Measurements from ENCODE around the gene SLC18B1.

SLC18B1 gene

DNA sequence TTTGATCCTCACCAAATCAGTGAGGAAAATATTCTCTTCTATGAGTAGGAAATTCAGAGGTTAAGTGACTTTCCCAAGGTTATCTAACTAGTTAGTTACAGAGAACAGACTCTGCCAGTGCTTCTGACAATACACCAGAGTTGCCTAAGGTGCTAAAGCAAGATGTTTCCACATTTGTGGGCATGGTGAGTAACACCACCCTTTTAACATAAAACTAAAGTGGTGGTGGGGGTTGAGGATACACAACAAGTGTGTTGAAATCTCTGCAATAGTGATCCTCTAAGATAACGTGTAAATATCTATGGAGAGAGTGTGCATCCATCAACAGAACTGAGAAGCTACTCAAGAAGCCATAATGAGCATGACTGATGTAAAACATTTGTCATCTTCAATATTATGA is 52.4 kb downstream of the SLC18B1 start:
- DNase-seq (ENCODE audit: low read depth in 2 of 2): no peak

DNA sequence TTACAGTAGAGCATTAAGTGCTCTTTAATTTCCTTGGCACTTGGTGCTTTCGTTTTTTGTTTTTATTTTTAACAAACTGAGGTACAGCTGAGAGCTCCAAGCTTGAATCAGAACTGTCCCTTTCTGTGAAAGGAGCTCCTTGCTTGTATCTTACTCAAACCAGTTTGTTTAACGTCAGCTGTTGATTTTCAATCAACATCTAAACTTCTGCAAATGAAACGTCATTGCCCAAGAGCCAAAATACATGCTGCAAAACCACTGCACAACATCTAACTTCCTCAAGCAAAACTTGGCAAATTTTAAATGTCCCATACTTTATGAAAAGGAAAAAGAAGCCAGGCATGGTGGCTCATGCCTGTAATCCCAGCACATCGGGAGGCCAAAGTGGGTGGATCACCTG is 55.9 kb downstream of the SLC18B1 start:
- no peak for DNase-seq (ENCODE audit: low read depth in 2 of 2)

DNA sequence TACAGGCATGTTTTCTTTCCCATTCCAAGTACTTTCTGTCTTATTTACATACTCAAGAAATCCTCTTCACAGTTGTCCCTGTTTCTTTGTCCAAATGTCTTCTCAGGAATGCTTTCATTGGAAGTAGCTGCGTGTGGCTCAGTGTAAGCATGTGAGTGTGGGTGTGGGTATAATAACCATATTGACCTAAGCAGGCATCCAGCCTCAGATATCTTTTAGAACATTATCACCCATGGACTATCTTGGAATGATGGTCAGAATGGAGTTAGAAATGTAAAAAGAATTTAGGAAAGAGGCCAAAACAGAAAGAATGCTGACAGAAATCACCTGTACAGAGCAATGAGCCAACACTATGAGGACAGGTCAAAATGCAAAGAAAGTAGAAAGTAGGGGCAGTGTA is 57.2 kb downstream of the SLC18B1 start:
- DNase-seq (ENCODE audit: low read depth in 2 of 2): no peak

DNA sequence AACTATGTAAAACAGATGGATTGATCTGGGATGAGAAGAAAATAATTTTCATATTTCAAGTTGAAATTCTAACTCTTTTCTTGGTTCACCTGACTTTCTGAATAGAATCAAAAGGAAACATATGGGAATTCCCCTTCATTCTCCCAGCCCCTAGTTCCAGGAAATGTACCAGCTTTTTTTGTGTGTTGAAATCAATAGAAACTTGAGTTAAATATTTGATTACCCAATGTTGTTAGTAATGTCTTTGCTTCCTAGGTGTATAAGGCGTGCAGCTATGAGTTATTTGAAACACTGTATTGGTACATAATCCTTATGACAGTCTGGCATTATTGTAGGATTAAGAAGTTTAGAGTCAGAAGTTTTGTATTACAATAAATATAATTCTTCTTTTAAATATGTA is 62.2 kb downstream of the SLC18B1 start:
- no peak for DNase-seq (ENCODE audit: low read depth in 2 of 2)

DNA sequence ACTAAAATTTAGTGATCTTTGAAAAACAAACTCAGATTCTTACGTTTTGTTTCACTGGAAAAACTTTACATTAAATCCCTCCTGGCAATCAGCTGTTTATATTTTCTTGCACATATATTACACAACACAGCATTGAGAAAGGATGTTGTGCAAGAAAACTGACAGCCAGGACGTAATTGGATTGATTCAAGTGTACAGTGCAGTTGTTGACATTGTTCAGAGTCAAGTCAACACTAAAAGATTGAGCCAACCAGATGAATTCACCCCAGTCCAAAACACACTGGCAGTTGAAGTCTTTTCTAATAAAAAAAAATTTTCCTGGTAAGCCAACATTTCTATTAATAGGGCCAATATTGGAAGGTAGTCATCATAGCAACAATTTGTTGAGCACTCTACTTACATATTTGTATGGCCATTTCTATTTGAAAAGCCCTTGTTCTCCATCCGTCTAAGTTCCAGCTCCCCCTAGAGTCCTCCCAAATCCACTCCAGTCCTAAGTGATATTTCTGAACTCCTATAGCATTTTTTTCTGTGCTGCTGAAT is 63.7 kb downstream of the SLC18B1 start:
- DNase-seq (ENCODE audit: low read depth in 2 of 2): no peak

DNA sequence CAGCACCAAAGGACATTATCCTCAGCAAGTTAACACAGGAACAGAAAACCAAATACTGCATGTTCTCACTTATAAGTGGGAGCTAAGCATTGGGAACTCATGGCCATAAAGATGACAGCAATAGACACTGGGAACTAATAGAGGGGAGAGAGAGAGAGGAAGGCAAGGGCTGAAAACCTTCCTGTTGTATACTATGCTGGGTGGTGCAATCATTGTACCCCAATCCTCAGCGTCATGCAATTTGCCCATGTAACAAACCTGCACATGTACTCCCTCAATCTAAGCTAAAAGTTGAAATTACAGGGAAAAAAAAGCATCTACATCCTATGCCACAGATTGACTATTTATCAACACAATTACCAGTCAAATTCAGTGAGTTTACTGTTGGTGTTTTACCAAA is 64.6 kb downstream of the SLC18B1 start:
- no peak for DNase-seq (ENCODE audit: low read depth in 2 of 2)

DNA sequence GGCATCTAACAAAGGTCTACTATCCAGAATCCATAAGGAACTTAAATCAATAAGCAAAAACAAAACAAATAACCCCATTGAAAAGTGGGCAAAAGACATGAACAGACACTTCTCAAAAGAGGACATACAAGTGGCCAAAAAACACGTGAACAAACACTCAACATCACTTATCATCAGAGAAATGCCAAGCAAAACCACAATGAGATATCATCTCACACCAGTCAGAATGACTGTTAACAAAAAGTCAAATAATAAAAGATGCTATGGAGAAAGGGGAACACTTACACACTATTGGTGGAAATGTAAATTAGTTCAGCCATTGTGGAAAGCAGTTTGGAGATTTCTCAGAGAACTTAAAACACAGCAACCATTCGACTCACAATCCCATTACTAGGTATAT is 65.2 kb downstream of the SLC18B1 start:
- DNase-seq (ENCODE audit: low read depth in 2 of 2): no peak

DNA sequence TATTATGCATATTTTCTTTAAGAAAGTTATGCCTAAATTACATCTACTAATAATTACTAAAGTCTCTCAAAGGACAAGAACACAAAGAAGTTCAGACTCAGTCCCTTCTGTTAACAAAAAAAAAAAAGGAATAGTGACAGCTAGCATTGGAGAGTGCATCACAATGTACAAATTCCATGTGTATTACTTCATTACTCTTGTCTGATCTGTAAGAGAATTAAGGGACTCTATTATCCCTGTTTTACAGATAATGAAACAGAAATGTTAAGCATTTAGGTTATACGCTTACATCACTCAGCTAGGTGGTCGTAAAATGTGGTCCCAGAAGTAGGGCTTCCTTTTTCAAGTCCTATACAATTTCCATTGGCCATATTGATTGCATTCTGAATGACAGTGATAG is 67.4 kb downstream of the SLC18B1 start:
- no peak for DNase-seq (ENCODE audit: low read depth in 2 of 2)

DNA sequence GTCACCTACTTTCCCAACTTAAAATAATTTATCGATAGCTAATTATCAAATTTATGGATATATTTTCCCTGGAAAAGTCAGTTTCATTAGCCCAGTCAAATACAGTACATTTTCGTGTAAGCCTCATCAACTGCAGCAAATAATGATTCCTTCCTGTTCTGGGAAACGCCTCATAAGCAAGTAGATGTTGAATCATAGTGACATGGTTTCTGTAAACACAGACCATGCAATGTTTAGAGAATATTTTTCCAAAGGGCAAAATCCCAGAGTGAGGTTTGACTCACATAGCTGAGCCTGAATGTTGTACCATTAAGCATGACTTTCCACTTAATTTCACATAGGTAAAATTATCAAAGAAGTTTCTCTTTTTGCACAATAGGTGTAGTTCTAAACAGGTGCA is 67.9 kb downstream of the SLC18B1 start:
- no peak for DNase-seq (ENCODE audit: low read depth in 2 of 2)

DNA sequence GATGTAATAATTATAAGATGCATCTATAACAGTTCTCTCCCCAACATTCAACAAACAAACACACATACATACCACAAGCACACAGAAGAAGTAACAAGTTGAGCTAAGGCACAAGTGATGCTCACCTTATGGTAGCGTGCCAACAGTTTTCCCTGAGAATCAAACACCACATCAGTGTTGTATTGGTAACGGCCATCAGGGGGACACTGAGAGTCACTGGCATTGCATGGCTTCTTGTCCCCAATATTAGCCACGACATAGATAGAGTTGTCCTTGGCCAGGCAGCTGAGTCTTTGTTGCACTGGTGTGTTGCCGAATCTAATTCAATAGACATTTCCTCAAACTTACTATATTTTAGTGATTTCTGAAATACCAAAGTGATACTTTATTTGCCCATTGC is 69.8 kb downstream of the SLC18B1 start:
- DNase-seq (ENCODE audit: low read depth in 2 of 2): no peak

DNA sequence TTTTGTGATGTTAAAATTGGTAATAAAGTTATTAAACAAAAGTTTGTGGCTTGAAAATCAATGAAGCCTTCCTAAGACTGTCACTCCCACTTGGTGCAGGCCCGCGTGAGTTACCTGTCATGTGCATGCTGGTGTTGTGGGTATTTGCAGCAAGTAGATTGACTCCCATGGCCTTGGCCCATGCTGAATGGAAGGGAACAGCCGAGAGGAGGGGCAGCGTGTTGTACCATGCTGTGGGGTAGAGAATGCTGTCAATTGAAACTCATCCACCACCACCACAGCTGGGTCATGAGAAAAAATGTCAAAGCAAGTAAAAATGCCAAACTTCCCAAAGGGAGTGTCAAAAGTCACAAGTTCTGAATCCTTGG is 71.8 kb downstream of the SLC18B1 start:
- DNase-seq (ENCODE audit: low read depth in 2 of 2): no peak

DNA sequence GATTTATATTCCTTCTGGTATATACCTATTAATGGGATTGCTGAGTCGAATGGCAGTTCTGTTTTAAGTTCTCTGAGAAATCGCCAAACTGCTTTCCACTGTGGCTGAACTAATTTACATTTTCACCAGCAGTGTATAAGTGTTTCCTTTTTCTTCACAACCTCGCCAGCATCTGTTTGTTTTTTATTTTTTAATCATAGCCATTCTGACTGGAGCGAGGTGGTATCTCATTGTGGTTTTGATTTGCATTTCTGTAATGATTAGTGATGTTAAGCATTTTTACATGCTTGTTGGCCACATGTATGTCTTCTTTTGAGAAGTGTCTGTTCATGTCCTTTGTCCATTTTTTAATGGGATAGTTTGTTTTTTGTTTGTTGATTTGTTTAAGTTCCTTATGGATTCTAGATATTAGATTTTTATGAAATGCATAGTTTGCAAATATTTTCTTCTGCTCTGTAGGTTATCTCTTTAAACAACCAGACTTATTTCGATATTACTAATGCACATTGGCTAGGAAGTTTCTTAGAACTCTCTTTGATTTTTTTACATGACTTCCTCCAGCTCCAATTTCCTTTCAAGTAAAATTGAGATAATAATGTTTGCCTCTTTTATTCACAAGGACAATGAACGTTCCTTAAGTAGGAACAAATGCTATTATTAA is 72.4 kb downstream of the SLC18B1 start:
- no peak for DNase-seq (ENCODE audit: low read depth in 2 of 2)

DNA sequence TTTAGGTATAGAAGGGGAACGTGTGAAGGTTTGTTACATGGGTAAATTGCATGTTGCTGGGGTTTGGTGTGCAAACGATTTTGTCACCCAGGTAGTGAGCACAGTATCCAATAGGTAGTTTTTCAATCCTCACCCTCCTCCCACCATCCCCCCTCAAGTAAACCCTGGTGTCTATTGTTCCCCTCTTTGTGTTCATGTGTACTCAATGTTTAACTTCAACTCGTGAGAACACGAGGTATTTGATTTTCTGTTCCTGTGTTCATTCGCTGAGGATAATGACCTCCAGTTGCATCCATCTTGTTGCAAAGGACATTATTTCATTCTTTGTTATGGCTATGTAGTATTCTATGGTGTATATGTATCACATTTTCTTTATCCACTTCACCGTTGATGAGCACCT is 73.0 kb downstream of the SLC18B1 start:
- no peak for DNase-seq (ENCODE audit: low read depth in 2 of 2)

DNA sequence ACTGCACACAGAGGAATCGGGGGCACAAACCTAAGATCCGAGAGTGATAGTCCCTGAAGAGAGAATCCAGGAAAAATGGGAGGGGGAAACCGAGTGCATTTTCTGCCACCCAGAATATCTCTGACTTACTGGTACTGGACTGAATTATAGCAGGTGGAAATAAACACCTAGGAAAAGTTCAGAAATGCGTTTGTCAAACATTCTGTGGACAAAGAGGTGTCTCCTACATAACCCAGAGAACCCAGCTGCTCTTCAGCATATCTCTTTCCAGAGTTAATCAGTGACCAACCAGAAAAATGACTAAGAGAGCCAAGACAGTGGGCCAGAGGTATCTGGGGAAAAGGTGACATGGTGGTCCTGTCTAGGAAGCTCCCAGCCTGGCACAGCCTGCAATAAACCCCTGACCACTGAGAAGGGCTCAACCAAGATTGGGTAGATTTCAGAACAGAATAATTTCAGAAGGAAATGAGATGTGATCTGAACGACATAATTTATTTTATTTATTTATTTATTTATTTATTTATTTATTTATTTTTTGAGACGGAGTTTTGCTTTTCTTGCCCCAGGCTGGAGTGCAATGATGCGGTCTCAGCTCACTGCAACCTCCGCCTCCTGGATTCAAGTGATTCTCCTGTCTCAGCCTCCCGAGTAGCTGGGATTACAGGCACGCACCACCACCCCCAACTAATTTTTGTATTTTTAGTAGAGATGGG is 78.5 kb downstream of the SLC18B1 start:
- DNase-seq (ENCODE audit: low read depth in 2 of 2): no peak

Measured in stimulated activated CD4-positive, alpha-beta T cell treated with anti-CD3 and anti-CD28 coated beads, Interleukin-1b, Interleukin-23, amount 100 ng/mL, for 1 hour (primary cell).